Activated CD4-positive, alpha-beta T cell treated with anti-CD3 and anti-CD28 coated beads, Interleukin-10, Interleukin-2, amounts not matched to agents 100 ng/mL and 50 ng/mL, durations not matched to agents 16 hours and 8 hours (primary cell): ENCODE results near the gene ZP1.

ENCODE experiments used
- DNase-seq: peaks from one replicate; pipeline ENCODE4 v3.0.0-alpha.2; 2020

ZP1 gene

GRCh38 chr11:60844045-60844869 is 23.1 kb upstream of the ZP1 start:
- DNase-seq: no peak

- DNase-seq: no peak
Observed at GRCh38 chr11:60844870-60845221, 22.5 kb upstream of the ZP1 start.

- DNase-seq: no peak
Observed at GRCh38 chr11:60845338-60845737, 22.0 kb upstream of the ZP1 start.

- DNase-seq: no peak
Observed at GRCh38 chr11:60847281-60847680, 20.1 kb upstream of the ZP1 start.

GRCh38 chr11:60847896-60848295 is 19.4 kb upstream of the ZP1 start:
- DNase-seq: no peak

- no peak for DNase-seq
Observed at GRCh38 chr11:60848714-60849151, 18.6 kb upstream of the ZP1 start.

- no peak for DNase-seq
Observed at GRCh38 chr11:60849641-60850520, 17.5 kb upstream of the ZP1 start.

GRCh38 chr11:60851327-60852104 is 15.8 kb upstream of the ZP1 start:
- DNase-seq: no peak

GRCh38 chr11:60852117-60852981 is 15.0 kb upstream of the ZP1 start:
- no peak for DNase-seq

GRCh38 chr11:60852982-60853950 is 14.1 kb upstream of the ZP1 start:
- DNase-seq: no peak

- DNase-seq: no peak
Observed at GRCh38 chr11:60854140-60854846, 13.0 kb upstream of the ZP1 start.

GRCh38 chr11:60854847-60855725 is 12.3 kb upstream of the ZP1 start:
- DNase-seq: no peak

- no peak for DNase-seq
Observed at GRCh38 chr11:60855726-60856633, 11.4 kb upstream of the ZP1 start, which contains the start of gene PTGDR2. PTGDR2 (minus strand) TSS chr11:60855950; CDS start chr11:60853722, 2,228 bp downstream.

GRCh38 chr11:60857378-60858232 is 9.7 kb upstream of the ZP1 start:
- no peak for DNase-seq

GRCh38 chr11:60858236-60858635 is 9.1 kb upstream of the ZP1 start:
- no peak for DNase-seq

- no peak for DNase-seq
Observed at GRCh38 chr11:60858731-60859464, 8.4 kb upstream of the ZP1 start.
